Psoas muscle (tissue), 8 donors: Measurements from ENCODE around the gene ESPN. TPM values are rescaled to one million over a fixed set of nuclear protein-coding genes. Genes with fewer than 3 reads are reported as not detected.

ENCODE experiments used
- ATAC-seq, 4 donors: fragments of 200-7000 bp; cut with Tn5 transposase; one replicate each; pipeline ENCODE4 v1.9.1; 2020; ENCODE audit warnings: moderate library complexity in 3 of 4, mild to moderate bottlenecking in 2 of 4
- DNase-seq, 2 donors: peaks; one replicate each; pipeline ENCODE4 v3.0.0-alpha.2; 2020
- H3K27ac ChIP-seq: fragments of 200-600 bp; one replicate; pipeline ENCODE4 v1.8.0; 2022
- H3K27me3 ChIP-seq, 3 donors: fragments of 200-600 bp in 1 of 3; one replicate each; pipeline versions ENCODE4 v1.6.1 to v1.8.0; 2013 to 2022; ENCODE audit warnings: low read length in 2 of 3, mild to moderate bottlenecking in 2 of 3, moderate library complexity in 1 of 3; ENCODE audit not compliant: insufficient read depth in 3 of 3
- H3K36me3 ChIP-seq, 2 donors: fragments of 200-600 bp in 1 of 2; one replicate each; pipeline versions ENCODE4 v1.6.1 to v1.8.0; 2013 to 2022; ENCODE audit warnings: low read depth in 1 of 2, mild to moderate bottlenecking in 1 of 2, moderate library complexity in 1 of 2; ENCODE audit not compliant: insufficient read depth in 1 of 2
- H3K4me1 ChIP-seq: fragments of 200-600 bp; one replicate; pipeline ENCODE4 v1.8.0; 2022
- H3K4me3 ChIP-seq: fragments of 200-600 bp; one replicate; pipeline ENCODE4 v1.8.0; 2022; ENCODE audit warnings: mild to moderate bottlenecking
- H3K9me3 ChIP-seq: fragments of 200-600 bp; one replicate; pipeline ENCODE4 v1.8.0; 2022
- CTCF ChIP-seq: fragments of 200-600 bp; IDR thresholded peaks from one replicate; pipeline ENCODE4 v1.8.0; 2022; ENCODE audit warnings: antibody characterized with exemption
- WGBS, 3 donors: extraction: QIAGEN DNeasy Blood & Tissue Kit; methylation state at CpG; one replicate each; pipeline versions ENCODE4 v1.1.6 to v1.1.7; 2013; 5-methylcytosine and 5-hydroxymethylcytosine counted together
- intact Hi-C, 2 donors: fragments of 100-400 bp; cut with DNase I; formaldehyde crosslinking; loops; one replicate each; pipeline versions ENCODE4 v1.11.0 to v1.14.2; 2022
- polyA plus RNA-seq, 3 donors: library from polyadenylated mRNA; stranded (reverse); fragments of 200-250 nt; gene quantifications; one replicate each; pipeline ENCODE4 v1.2.3, GENCODE V29; 2013
- total RNA-seq, 4 donors: library from RNA; stranded (reverse); fragmentation: NEBNext Ultra II Directional in 2 of 4; extraction: Animal tissue kit (Norgen Biotek cat#: 25700) in 2 of 4; gene quantifications; one replicate each; pipeline versions ENCODE4 v1.2.1 to v1.2.4, GENCODE V29; 2021 to 2023
- donor health status: healthy with polysubstance abuse.
- donor health status: DM: no; HTN: no; CAD: no; lungs with moderate emphysema.
- donor health status: Bipolar disorder and iron deficiency.
- donor health status: healthy.
- donor health status: DM: yes; HTN: yes; CAD: no.
- donor health status: DM: no; HTN: no; CAD: no.
- donor health status: DM: no; HTN: no; CAD: no.
- donor health status: DM: yes; HTN: yes; CAD: no.

ESPN gene
- total and polyA plus RNA-seq, 7 donors = 0.12 TPM; not detected in 6

DNA sequence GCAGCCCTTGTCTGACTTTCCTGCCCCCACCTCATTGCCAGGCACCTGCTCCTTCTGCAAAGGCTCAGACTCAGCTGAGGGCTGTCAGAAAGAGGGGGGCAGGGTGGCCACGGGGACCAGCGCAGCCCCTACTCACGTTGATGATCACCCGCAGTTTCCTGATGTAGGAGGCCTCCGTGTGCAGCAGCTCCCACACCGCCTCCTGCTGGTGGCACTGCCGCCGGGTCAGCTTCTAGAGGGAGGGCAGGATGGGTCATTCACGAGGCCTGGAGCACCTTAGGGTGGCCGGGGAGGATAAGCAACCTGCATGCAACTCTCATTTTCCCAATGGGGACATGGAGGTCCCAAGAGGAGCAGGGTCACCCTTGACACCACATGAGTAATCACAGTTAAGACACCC lies 47.8 kb downstream of the ESPN start:
- intact Hi-C loops = no loop called here
- TF ChIP-seq CTCF = no peak

GRCh38 chr1:6473156-6473555 lies 48.6 kb downstream of the ESPN start:
- Histone ChIP-seq H3K36me3 (peaks cover 0 to 9% of the 10 kb centered on the region in 2 donors), H3K9me3 (no peaks in the 10 kb centered on the region), H3K27ac (no peak overlapping the region), H3K4me3 (no peak overlapping the region), H3K27me3 (peaks cover 0 to 4% (median 0%) of the 10 kb centered on the region in 3 donors), H3K4me1 (no peaks in the 10 kb centered on the region)
- ATAC-seq (no peak), DNase-seq (no peak)
- 88 to 96% (median 93%) methylated on average over 18 of the region's 18 CpGs for WGBS, 3 donors
- no peak for TF ChIP-seq CTCF
- intact Hi-C loops = no loop called here

More for the DNA sequence above, 47.8 kb downstream of the ESPN start:
- Histone ChIP-seq H3K4me1 (no peaks in the 10 kb centered on the region), H3K36me3 (peaks cover 0 to 9% of the 10 kb centered on the region in 2 donors), H3K4me3 (no peak overlapping the region), H3K27ac (no peak overlapping the region), H3K27me3 (peaks cover 0 to 4% (median 0%) of the 10 kb centered on the region in 3 donors), H3K9me3 (no peaks in the 10 kb centered on the region)
- ATAC-seq = no peak
- WGBS, 3 donors = 82 to 85% (median 84%) methylated on average over 10 of the region's 10 CpGs
- no peak for DNase-seq

DNA sequence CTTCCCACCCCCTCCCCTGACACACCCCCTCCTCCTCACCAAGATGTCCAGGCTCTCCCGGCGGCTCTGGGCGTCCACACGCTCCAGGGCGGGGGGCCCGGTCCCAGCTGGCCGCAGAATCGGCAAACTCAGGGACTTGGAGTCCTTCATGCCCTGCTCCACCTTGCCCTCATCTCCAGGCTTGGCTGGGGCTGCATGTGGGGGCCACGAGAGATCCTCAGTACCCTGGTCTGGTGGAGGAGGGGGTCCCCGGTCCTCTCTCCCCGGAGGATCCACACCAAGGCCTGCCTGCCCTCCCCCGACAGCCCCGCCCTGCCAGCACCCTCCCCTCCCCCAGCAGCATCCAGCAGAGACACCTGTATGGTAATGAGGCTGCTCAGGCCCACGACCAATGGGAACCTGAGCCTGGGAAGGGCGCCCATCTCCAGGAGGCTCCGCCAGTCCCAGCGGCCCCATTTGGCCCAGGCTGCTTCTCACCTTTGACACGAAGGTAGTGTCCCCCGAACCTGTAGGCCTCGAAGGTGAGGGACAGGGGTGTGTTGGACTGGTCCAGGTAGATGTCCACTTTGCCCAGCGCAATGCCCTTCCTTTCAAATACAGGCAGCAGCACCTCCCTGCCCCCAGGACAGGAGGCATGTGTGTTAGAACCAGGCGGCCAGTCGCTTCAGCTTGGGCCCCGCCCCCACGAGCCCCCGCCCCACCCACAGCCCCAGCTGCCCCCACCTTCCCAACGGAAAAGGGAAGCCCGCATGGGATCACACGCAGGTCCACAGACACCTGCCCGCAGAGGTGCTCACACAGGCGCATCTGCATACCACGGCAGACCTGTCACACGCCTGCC lies 49.6 kb downstream of the ESPN start:
- no peak for ATAC-seq
- H3K36me3 ChIP-seq = peaks cover 0 to 9% of the 10 kb centered on the region in 2 donors
- WGBS, 3 donors = 80 to 84% (median 80%) methylated on average over 30 to 33 of the region's 33 CpGs
- no peak overlapping the region for H3K4me3 ChIP-seq
- H3K27me3 ChIP-seq = peaks cover 0 to 4% (median 0%) of the 10 kb centered on the region in 3 donors
- H3K27ac ChIP-seq = no peak overlapping the region
- intact Hi-C loops = no loop called here
- no peaks in the 10 kb centered on the region for H3K4me1 ChIP-seq
- DNase-seq = no peak
- no peaks in the 10 kb centered on the region for H3K9me3 ChIP-seq
- TF ChIP-seq CTCF = no peak

DNA sequence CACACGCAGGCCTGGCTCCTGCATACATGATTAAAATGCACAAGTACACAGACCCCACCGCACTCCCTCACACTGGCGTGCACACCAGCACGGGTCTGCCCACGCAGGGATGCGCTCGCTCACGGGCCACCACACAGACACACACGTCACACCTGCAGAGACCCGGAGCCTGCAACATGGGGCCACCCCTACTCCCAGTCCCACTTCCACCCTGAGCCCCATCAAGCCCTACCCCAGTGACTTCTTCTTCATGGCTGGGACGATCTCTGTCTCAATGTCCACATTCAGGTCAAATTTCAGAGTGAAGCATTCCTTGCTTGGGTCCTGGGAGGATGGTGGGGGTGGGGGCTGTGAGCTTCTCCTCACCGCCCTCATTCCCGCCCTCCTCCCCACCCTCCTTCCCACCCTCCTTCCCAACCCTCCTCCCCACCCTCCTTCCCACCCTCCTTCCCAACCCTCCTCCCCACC lies 50.3 kb downstream of the ESPN start:
- DNase-seq (no peak), ATAC-seq (no peak)
- H3K4me1 ChIP-seq = no peaks in the 10 kb centered on the region
- no peaks in the 10 kb centered on the region for H3K9me3 ChIP-seq
- WGBS, 3 donors = 86 to 89% (median 87%) methylated on average over 13 of the region's 13 CpGs
- H3K27me3 ChIP-seq = peaks cover 0 to 4% (median 0%) of the 10 kb centered on the region in 3 donors
- peaks cover 0 to 9% of the 10 kb centered on the region in 2 donors for H3K36me3 ChIP-seq
- no peak overlapping the region for H3K4me3 ChIP-seq
- H3K27ac ChIP-seq = no peak overlapping the region
- intact Hi-C loops = no loop called here
- no peak for TF ChIP-seq CTCF
